HG03521 (cell line): ENCODE data around the gene FIBIN.
"Not testable (repeated sequence)": the region's sequence is repeated elsewhere in the genome, so short reads cannot be mapped to it uniquely, and the experiment has no call there.

ENCODE experiments used
- ATAC-seq: cut with Tn5 transposase; IDR thresholded peaks from one replicate; pipeline ENCODE4 v1.9.1; 2021; ENCODE audit warnings: mild to moderate bottlenecking, moderate library complexity; ENCODE audit not compliant: unreplicated experiment

The FIBIN gene

DNA sequence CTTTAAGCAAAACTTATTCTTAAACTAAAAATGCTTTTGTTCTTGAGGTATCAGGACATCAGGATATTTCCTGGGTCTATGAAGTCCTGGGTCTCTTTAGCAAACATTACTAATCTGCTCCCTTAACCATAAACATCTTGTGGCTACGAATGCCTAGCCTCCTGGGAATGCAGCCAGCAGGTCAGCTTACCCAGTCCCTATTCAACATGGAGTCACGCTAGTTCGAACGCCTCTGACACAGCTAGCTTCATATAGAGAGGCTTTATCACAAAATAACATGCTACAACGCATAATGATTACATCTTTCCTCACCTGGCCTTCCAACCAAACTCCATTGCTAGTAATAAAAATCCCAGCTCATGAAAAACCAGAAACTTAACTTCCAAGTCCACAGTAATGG is 17.5 kb upstream of the FIBIN start:
- no peak for ATAC-seq

DNA sequence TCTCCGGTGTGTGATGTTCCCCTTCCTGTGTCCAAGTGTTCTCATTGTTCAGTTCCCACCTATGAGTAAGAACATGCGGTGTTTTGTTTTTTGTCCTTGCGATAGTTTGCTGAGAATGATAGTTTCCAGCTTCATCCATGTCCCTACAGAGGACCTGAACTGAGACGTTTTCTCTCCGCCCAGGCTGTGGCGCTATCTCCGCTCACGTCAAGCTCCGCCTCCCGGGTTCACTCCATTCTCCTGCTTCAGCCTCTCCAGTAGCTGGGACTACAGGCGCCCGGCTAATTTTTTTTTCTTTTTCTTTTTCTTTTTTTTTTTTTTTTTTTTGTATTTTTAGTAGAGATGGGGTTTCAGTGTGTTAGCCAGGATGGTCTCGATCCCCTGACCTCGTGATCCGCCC is 16.7 kb upstream of the FIBIN start:
- ATAC-seq: not testable (repeated sequence)

DNA sequence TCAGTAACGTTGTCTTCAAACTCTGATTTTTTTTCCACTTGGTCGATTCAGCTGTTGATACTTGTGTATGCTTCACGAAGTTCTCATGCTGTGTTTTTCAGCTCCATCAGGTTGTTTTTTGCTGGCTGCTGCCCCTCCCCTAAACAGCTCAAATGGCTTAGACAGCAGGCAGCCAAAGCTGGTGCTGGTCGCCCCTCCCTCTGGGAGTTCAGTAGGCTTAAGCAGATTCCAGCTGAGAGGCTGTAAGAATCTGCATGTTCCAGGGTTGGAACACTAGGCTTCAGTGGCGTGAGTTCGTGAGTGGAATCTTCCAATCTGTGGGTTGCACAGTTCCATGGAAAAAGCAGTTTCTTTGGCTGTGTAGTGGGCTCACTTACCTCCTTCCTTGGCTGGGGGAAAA is 10.3 kb upstream of the FIBIN start:
- ATAC-seq: no peak

DNA sequence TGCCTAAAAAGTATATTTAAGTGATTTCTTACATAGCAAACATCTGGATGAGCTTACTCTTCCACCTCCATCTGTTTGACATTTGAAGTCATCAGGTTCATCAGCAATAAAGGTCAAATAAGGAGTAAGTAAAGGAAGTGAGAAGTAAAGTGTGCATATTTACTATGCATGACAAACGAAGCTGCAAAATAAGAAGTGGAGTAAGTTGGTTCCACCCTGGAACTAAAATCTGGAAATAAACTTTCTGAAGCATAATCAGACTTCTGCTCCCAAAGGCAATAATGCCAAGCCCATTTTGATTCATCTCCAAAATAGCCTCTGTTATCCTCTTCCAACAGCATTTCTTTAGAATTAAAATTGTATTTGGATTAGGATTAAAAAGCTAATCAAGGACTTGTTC is 8.4 kb upstream of the FIBIN start:
- ATAC-seq: no peak

DNA sequence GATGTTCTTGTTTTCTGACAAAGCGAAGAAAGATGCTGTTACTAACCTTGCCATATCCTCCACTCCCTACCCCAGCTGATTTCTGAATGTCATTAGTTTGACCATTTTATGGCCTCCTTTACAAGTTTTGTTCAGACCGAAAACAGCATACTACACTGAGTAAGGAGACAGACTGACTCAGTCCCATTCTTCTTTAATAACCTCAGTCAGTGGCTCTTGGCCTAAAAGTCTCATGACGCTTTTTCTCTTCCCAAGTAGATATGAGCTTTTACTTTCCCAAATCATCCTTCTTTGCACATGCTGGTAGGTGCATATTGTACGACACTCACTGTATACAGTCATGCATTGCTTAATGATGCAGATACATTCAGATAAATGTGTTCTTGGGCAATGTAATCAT is 8.0 kb upstream of the FIBIN start:
- ATAC-seq: no peak

DNA sequence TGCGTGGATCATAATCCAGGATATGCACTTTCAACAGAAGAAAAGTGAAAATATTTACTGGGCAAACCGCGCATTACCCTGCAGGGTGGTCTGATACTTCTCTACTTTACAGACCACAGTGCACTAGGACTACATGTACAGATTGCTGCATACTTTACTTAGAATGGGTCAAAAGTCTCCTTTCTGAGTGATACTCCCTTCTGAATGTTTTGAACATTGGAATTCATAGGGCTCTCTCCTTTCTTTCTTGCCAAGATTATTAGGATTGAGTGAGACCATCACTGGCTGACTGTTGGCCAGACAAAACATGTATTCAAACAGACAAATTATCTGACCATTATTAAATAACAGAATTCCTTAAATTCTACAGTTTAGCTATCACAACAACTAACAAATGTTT is 6.6 kb upstream of the FIBIN start:
- no peak for ATAC-seq

DNA sequence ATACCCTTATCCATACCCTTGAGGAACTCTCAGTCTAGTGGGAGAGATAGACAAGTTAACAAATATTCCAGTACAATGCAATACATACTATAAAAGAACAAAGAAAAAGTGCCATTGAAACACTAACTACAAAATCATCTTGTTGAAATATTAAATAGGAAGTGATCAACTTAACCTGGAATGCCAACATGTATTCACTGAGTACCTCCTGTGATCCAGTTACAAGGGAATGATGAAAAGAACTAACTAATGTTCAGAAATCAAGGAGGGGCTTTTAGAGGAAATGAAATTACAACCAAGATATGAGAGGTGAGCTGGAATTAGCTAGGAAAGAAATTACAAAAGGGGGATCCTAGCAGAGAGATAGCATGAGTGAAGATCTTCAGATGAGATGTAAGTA is 6.2 kb upstream of the FIBIN start:
- ATAC-seq: no peak

DNA sequence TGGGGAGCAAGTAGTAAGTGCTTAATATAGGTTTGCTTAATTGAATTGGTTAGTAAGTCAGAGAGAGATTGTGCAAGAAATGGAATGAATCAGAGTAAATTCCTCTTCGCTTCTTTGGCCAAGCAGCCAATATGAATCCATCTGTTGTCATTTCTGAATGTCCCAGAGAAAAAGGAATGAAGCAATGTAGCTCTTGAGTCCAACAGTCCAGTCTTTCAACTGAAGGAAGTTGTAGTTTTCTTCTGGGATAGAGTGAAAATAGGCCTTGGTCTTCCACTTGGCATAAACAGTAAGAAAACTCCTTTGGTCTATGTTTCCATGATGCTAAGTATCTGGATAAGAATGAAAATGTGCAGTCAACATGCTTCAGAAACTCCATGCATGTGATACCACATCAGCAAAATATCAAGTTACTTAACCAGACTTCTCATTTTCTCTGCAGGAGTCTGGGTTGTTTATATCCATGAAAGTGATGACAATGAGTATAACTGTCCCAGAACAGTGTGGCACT is 1.8 kb upstream of the FIBIN start:
- no peak for ATAC-seq

DNA sequence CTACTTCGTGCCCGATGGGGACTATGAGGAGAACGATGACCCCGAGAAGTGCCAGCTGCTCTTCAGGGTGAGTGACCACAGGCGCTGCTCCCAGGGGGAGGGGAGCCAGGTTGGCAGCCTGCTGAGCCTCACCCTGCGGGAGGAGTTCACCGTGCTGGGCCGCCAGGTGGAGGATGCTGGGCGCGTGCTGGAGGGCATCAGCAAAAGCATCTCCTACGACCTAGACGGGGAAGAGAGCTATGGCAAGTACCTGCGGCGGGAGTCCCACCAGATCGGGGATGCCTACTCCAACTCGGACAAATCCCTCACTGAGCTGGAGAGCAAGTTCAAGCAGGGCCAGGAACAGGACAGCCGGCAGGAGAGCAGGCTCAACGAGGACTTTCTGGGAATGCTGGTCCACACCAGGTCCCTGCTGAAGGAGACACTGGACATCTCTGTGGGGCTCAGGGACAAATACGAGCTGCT is 751 bp downstream of the FIBIN start:
- ATAC-seq: no peak

DNA sequence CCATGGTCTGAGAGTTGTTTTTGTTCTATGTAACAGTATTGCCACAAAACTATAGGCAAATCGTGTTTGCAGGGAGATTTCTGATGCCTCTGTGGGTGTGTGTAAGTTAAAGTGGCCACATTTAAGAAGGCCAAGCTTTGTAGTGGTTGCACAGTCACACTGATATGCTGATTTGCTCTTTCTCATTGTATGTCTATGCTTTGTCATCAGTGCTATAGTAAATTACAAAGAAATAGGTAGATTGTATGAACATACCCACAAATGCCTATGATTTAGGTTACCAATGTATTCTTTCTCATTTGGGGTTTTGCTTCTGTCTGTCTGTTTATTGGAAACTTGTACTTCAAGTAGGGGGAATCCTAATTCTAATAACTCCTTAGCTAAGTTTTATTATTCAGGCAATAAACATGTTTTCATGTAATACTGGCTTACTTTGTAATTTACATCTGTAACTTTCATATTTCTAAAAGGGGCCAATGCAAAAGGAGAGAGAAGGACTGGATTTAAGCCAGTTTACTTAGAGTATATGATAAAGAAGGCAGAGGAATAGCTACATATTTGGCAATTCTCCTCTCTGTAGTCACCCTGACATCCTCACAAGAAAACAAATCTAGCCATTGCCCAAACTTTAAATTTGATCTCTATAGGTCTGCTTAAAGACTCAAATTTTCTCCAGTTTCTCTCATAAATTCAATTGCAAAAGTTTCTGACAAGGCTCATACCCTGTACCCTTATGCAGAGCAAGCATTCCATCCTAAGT is 2.0 kb downstream of the FIBIN start:
- no peak for ATAC-seq

DNA sequence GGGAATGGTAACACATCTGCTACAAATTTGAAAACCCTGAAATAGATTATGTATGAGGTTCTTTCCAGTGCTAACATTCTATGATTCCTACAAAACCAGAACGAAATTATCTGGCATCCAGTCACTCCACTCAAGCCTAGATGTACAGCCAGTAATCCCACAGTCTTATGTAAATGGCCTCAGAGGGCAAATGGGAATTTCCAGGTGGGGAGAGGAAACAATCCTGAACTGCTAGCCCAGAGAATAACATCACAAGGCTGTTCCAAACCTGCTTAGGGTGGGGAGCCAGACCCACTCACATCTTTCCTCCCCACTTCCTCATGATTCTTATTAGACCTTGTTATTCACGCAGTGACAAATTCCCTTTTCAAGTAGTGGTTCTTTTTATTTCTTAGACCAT is 3.5 kb downstream of the FIBIN start:
- no peak for ATAC-seq

DNA sequence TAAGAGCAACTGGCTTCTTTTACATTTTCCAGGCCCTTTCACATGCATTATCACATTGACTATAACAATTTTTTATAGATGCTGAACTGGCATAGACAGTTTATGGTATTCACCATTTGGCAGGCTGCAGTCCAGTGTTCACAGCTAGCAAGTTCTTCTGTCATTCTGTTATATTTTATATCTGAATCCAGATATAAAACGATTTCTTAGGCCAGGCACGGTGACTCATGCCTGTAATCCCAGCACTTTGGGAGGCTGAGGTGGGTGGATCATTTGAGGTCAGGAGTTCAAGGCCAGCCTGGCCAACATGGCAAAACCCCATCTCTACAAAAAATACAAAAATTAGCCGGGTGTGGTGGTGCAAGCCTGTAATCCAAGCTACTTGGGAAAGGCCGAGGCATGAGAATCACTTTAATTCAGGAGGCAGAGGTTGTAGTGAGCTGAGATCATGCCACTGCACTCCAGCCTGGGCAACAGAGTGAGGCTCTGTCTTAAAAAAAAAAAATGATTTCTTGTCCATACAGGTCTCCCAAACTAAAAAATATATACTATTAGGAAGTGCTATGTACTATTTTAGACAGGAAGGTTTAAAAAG is 7.3 kb downstream of the FIBIN start:
- ATAC-seq: not testable (repeated sequence)

DNA sequence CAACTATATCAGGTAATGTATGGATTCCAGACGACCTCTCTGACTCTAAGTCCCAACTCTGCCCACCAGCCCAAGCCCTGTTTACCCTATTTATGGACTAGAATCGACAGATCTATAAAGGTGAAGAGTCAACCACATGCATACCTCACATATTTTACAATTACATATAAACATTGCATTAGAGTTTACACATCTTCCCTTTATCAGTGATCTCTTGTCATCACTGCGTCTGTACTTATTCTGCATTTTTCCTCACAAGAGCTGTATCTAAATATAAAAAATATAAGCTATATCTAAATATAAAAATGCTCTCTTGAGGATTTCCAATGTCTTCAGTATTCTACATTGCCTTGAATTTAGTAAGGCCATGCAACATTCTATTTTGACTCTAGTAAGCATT is 8.5 kb downstream of the FIBIN start:
- ATAC-seq: no peak

DNA sequence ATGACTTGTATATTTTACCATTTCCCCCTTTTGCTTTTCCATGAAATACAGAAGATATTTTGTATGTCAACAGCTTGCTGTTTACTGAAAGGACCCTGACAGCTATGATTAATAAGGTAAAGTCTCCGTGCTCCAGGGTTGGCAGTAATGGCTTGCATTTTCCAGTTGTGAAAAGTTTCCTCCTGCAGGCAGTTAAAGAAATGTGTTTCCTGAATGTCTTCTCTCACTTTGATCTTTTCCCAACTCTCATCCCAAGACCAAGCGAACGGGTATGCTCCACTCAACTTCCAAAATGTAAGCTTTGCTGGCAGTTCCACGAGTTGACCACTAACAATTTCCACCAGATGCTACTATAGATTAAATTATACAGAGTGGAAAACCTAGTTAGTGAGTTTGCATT is 8.9 kb downstream of the FIBIN start:
- no peak for ATAC-seq

DNA sequence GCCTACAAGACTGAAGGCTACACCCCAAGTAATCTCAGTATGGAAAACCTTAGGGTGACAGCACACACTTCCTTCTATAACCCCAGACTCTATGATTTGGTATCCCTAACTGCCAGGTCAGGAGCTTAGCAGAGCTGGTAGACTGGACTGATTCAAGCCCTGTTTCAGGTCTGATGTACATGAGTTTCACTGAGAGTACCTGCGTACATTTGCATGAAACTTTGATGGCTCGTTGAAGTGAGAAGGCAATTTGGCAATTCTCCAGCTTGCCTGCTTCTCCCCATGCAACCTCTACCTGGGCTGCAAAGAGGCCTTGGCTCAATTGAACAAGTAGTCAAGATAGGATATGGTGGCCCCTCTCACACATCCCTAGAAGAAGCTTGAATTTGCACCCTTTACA is 10.2 kb downstream of the FIBIN start:
- no peak for ATAC-seq

DNA sequence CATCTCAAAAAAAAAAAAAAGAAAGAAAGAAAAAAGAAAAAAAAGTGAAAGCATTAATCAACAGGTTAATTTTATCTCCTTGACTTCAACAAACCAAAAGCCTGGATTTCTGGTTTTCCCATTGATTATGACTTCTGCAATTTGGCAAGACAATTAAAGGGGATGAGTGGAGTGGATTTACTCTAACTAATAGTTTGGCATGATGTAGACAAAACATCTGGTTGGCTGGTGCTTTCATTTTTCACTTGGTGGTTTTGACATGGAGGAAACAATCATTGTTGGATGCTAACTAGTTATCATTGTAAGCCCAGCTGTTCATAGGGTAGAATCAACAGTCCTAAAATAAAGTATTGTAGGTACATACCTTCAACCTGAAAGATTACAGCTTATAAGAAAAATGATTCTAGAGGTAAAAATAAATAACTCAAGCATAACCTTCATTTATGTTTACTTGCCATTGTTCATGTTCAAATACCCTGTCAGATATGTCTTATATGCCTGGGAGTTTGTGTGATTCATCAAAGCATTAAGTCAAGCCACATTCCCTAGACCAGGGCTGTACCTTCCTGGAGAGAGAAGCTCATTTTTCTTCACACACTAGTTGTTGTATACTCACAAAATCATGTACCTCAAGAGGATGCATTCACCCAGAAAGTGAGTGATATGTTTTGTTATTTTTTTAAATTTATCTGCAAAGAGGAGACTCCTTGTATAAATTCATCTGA is 15.1 kb downstream of the FIBIN start:
- ATAC-seq: no peak

DNA sequence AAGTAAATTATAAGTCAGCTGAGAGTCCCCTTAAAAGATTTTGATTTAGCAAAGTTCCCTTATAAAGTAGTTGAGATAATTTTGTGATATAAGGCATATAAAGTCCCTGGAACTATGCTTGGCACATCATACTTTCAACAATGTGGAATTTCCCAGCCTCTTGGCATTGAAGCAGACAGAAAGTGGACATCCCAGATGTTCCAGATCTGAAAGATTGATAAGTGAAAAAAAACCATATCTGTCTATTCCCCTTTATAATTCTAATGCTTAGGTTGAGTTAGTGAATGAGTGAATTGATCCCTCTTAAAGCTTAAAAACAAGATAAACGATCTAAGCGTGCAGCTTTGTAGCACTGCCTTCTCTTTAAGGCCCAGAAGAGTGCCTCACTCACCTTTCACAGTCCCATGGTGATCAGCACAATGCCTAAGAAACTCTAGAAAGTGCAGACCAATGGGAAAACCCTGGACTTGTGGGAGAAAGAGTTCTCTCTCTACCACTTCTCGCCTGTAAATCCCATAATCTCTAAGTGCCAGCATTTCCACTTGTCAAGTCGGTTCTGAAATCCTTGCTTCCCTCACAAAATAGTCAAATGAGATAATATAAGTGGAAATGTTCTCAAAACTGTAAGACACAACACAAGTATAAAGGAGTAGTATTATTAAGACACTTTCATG is 17.8 kb downstream of the FIBIN start:
- ATAC-seq: no peak

DNA sequence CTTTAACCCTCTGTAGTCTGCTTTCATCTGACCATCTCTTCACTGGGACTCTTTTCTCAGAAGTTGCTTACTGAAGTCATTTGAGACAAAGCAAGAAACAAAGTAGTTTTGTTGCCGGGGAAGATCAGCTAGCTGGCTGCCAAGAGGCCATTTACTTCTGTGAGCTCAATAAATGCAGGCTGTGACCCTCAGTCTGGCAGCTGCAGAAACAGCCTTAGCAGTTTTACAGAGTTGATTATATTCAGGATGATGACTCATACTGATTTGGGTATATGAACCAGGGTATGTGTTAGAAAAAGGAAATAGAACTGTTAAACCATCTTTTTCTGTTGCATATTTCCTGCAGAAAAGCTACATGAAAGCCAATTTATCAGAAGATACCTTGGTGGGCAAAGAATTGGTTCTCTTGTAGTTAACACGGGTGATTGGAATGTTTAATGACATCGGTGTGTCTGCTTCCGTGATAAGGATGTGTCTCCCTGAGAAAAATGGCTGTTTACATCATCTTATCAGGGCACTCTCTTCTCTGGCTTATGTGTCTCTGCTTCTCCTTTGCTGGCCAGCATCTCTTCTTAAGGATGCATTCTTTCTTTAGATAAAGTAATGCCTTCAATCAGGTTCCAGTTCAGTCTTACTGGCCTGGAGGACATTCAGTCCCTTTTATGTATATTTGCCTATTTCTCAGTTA is 18.5 kb downstream of the FIBIN start:
- no peak for ATAC-seq

DNA sequence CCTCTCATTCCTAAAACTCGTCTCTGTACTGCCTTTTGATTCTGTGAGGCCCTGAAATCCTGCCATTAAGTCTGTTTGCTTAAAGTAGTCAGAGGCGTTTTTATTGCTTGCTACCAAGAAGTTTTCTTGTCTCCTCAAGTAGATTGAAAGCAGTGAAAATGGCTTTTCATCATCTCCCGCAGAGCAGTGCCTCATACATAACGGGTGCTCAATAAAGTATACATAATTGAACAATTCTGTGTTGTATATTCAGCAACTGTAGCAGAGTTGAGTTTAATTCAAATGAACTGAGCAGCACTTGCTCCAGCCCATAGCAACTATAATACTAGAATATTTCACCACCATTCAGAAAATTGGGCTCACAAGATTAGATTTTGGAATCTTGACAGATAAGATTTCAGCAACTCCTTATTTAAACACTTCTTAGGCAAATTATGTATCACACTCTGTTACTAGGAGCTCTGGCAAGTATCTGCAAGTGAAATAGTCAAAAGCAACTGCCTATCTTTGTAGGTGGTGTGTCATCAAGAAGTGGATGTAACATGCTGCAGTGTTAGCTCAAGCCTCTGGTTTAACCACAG is 20.0 kb downstream of the FIBIN start:
- ATAC-seq: no peak

DNA sequence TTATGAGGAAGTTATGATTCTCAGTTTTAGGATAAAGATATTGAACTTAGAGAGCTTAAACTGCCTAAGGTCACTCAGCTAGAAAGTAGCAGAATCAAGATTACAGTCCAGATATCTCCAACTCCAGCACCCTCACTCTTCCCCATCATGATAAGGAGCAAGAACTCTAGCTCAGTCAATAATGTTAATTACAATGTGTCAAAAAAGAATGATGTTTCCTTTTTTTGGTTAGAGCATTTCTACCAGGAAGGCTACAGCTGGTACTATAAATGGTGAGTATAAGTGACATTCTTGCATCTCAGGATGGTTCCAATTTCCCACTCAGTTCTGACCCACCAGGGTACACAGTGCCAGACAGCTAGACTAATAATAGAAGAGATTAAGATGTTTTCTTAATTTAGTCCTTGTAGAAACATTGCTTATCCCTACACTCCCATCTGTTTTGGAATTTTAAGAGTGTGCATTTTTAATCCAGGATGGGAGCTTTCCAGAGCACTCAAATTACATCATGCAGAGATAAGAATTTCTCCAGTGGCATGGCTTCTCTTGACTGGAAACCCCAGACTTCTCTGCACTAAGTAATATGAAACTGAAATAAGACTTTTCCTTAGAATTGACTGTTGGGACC is 25.1 kb downstream of the FIBIN start:
- ATAC-seq: no peak
